ENCODE measurements around the gene DNAJB13.

Gene DNAJB13

DNA sequence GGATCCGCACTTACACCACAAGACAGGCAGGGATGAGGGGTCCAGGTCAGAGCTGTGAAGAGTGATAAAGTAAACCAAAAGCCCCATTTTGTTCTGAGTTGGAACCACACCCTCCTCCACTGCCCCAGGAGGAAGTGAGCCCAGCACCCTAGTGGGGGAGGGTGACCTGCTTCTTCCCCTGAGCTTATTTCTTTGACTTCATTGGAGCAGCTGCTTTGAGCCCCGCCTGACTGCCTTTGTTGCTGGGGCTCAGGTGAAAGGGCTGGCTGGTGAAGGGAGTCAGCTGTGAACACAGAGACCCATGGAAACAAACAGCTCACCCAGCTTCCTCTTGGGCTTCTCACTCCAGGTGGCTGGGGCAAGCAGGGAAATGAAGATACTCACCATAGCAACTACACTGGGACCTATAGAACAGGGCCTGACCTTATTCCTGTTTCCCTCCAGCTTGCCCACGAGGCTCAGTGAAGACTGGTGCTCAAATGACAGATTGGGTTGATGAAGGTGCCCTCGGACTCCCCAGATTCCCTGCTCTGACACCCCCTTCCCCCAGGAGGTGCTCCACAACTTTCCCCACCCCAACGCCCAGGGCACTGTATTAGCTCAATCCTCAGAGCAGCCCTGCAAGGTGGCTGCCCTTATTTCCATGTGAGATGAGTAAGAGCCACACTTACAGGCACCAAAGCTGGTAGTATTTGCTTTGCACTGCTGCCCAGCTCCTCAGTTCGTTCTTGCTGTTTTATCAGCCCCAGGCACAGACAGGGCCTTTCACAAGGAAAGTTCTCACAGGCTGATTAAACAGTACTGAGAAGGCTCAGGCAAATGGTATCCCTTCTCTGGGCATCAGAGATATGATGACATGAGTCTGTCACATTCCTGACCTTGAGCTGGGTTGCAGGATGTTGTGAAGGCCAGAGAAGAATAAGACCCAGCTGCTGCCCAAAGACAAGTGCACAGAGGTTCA, 29.5 kb downstream of the DNAJB13 start:
- Histone ChIP-seq H3K27me3 (ENCODE audit: insufficient read depth, poor library complexity, severe bottlenecking) (no peaks in the 10 kb centered on the region), H3K27ac (replicated peaks) (peak overlapping the region; percentile 98), H3K4me3 (replicated peaks; ENCODE audit: insufficient read depth, low read length) (peak overlapping the region; percentile 59)
- TF ChIP-seq, protein P1, sequence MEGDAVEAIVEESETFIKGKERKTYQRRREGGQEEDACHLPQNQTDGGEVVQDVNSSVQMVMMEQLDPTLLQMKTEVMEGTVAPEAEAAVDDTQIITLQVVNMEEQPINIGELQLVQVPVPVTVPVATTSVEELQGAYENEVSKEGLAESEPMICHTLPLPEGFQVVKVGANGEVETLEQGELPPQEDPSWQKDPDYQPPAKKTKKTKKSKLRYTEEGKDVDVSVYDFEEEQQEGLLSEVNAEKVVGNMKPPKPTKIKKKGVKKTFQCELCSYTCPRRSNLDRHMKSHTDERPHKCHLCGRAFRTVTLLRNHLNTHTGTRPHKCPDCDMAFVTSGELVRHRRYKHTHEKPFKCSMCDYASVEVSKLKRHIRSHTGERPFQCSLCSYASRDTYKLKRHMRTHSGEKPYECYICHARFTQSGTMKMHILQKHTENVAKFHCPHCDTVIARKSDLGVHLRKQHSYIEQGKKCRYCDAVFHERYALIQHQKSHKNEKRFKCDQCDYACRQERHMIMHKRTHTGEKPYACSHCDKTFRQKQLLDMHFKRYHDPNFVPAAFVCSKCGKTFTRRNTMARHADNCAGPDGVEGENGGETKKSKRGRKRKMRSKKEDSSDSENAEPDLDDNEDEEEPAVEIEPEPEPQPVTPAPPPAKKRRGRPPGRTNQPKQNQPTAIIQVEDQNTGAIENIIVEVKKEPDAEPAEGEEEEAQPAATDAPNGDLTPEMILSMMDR (IDR thresholded peaks at IDR 0.05; ENCODE audit: insufficient read depth, low read length), result no peak
- TF ChIP-seq POLR2AphosphoS5 (IDR thresholded peaks at IDR 0.05; ENCODE audit: low read depth), result no peak; the same call in 1 of the 2 replicates
- peak; percentile 81; the same call in 1 of the 2 replicates for TF ChIP-seq SPI1 (IDR thresholded peaks at IDR 0.05; ENCODE audit: borderline replicate concordance, low read depth)
- TF ChIP-seq GABPA (IDR thresholded peaks at IDR 0.05; ENCODE audit: low read depth), result no peak
- DNase-seq (ENCODE audit: low read depth in 1 of 2, low spot score in 1 of 2), result peak; percentile 59 to 89

DNA sequence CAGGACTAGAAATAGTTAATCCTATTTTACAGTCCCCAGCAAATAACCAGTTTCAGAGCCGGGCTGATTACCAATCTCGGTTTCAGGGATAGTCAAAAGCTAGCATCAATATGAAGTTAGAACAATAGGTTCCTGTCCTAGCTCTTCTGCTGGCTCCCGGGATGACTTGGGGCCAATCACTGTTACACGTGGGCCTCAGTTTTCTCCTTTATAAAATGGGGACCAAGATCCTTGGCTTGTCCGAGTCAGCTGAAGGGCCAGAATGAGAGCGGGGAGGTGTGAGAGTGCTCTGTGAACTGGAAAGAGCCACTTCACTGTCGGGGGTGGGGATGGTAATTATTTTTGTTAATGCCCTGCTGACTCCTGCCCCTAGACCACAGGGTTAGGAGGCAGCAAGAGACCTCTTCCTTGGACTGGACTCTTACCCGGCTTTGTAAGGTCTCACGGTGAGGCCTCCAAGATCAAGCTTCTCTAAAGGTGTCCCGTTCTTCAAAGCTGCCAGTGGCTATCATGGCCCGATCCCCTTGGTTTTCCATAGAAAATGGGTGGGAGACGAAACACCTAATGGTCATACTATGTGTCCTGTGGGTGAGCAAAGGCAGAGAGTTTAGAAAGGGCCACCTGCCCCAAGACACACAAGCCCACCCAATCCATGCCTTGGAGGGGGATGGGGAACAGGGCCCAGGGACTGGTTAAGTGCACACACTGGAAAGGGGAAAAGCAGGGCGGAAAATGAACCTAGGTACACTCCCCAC, 30.4 kb downstream of the DNAJB13 start:
- Histone ChIP-seq H3K4me3 (replicated peaks; ENCODE audit: insufficient read depth, low read length) (peak overlapping the region; percentile 59), H3K27me3 (ENCODE audit: insufficient read depth, poor library complexity, severe bottlenecking) (no peaks in the 10 kb centered on the region), H3K27ac (replicated peaks) (peak overlapping the region; percentile 98)
- TF ChIP-seq, protein P2, sequence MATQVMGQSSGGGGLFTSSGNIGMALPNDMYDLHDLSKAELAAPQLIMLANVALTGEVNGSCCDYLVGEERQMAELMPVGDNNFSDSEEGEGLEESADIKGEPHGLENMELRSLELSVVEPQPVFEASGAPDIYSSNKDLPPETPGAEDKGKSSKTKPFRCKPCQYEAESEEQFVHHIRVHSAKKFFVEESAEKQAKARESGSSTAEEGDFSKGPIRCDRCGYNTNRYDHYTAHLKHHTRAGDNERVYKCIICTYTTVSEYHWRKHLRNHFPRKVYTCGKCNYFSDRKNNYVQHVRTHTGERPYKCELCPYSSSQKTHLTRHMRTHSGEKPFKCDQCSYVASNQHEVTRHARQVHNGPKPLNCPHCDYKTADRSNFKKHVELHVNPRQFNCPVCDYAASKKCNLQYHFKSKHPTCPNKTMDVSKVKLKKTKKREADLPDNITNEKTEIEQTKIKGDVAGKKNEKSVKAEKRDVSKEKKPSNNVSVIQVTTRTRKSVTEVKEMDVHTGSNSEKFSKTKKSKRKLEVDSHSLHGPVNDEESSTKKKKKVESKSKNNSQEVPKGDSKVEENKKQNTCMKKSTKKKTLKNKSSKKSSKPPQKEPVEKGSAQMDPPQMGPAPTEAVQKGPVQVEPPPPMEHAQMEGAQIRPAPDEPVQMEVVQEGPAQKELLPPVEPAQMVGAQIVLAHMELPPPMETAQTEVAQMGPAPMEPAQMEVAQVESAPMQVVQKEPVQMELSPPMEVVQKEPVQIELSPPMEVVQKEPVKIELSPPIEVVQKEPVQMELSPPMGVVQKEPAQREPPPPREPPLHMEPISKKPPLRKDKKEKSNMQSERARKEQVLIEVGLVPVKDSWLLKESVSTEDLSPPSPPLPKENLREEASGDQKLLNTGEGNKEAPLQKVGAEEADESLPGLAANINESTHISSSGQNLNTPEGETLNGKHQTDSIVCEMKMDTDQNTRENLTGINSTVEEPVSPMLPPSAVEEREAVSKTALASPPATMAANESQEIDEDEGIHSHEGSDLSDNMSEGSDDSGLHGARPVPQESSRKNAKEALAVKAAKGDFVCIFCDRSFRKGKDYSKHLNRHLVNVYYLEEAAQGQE (IDR thresholded peaks at IDR 0.05; ENCODE audit: insufficient replicate concordance, low read depth), result no peak
- TF ChIP-seq GABPA (IDR thresholded peaks at IDR 0.05; ENCODE audit: low read depth), result no peak
- no peak; the same call in 1 of the 2 replicates for TF ChIP-seq POLR2AphosphoS5 (IDR thresholded peaks at IDR 0.05; ENCODE audit: low read depth)
- no peak for TF ChIP-seq SPI1 (IDR thresholded peaks at IDR 0.05; ENCODE audit: borderline replicate concordance, low read depth)
- TF ChIP-seq, protein P1 (IDR thresholded peaks at IDR 0.05; ENCODE audit: insufficient read depth, low read length), result no peak
- peak in 1 of 2 experiments; percentile 38 for DNase-seq (ENCODE audit: low read depth in 1 of 2, low spot score in 1 of 2)

DNA sequence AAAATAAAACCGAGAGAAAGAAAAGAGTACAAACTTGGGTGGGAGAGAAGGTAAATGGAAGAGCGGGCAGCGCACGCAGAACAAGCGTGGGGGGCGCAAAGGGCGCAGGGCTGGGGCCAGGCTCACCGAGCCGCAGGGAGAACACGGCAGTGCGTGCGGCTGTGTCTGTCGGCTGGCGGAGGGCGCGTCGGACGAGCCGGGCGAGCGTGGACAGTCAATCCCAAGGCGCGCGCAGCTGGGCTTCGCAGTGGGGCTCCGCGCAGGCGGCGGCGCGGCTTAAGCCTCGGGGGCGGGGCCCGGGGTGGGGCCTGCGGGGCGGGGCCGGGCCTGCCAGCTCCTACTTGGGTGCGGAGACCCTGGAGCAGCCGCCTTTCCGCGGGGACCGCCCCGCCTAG, 31.8 kb downstream of the DNAJB13 start, which contains the start of gene UCP2:
UCP2 (minus strand) TSS at position 249 of the 395 bp plus-strand sequence. CDS start 4,465 bp downstream, outside the sequence.
- TF ChIP-seq, protein P1 (IDR thresholded peaks at IDR 0.05; ENCODE audit: insufficient read depth, low read length), result no peak
- TF ChIP-seq POLR2AphosphoS5 (IDR thresholded peaks at IDR 0.05; ENCODE audit: low read depth), result peak; percentile 81; the same call in 1 of the 2 replicates
- DNase-seq (ENCODE audit: low read depth in 1 of 2, low spot score in 1 of 2), result peak; percentile 78 to 86
- Histone ChIP-seq H3K4me3 (replicated peaks; ENCODE audit: insufficient read depth, low read length) (peak within 1 kb of the TSS; percentile 59), H3K27me3 (ENCODE audit: insufficient read depth, poor library complexity, severe bottlenecking) (no peaks in the 10 kb centered on the region), H3K27ac (replicated peaks) (peak within 1 kb of the TSS; percentile 98)

DNA sequence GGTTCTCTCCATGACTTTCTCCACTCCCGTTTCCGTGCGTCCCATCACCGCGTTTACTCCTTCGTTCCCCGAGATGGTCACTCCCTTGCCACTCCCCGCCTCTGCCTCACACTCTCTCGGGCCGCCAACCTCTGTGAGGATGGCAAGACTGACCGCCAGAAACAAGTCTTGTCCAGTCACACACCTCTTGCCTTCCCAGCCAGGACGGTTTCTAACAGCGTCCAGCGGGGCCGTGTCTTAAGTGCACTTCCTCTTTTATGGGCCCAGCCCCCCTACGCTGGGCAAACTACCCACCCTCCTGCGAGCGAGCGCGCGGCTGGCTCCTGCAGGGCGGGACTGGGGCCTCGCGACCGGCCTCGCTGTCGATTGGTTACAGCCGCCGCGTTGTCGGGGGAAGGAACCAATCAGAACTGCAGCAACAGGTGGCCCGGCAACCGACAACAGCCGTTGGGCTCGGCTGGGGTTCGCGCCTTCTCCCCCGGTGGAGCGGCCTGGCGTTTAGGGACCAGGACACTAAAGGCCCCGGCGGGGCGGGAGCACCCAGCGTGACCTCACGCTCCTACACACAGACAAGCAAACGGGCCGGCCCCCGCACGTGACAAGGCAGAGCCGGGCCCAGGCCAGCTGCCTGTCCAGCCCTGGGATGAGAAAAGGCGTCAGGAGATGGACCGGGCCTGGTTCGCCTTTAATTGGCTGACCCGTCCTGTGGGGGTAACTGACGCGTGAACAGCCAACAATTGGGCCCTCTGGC, 32.3 kb downstream of the DNAJB13 start:
- Histone ChIP-seq H3K27me3 (ENCODE audit: insufficient read depth, poor library complexity, severe bottlenecking) (no peaks in the 10 kb centered on the region), H3K4me3 (replicated peaks; ENCODE audit: insufficient read depth, low read length) (peak overlapping the region; percentile 59), H3K27ac (replicated peaks) (peak overlapping the region; percentile 98)
- TF ChIP-seq SPI1 (IDR thresholded peaks at IDR 0.05; ENCODE audit: borderline replicate concordance, low read depth) (peak; percentile 100), GABPA (IDR thresholded peaks at IDR 0.05; ENCODE audit: low read depth) (0 out of 2 replicates have a peak, but pooled peaks have one; percentile 11), POLR2AphosphoS5 (IDR thresholded peaks at IDR 0.05; ENCODE audit: low read depth) (peak; percentile 93)
- TF ChIP-seq, protein P2 (IDR thresholded peaks at IDR 0.05; ENCODE audit: insufficient replicate concordance, low read depth), result peak; percentile 24
- TF ChIP-seq, protein P1 (IDR thresholded peaks at IDR 0.05; ENCODE audit: insufficient read depth, low read length), result no peak
- DNase-seq (ENCODE audit: low read depth in 1 of 2, low spot score in 1 of 2), result peak; percentile 97 to 99

Data from HL-60 (cell line).